Activated CD4-positive, alpha-beta T cell treated with anti-CD3 and anti-CD28 coated beads, Interleukin-2, amount 50 U/mL, for 4 hours (primary cell): Measurements from ENCODE around the gene AMN1.
"Not testable (repeated sequence)": the region's sequence is repeated elsewhere in the genome, so short reads cannot be mapped to it uniquely, and the experiment has no call there.

Experiments
- DNase-seq, 2 experiments: peaks; one replicate each; pipeline ENCODE4 v3.0.0-alpha.2; 2020

Gene AMN1

DNA sequence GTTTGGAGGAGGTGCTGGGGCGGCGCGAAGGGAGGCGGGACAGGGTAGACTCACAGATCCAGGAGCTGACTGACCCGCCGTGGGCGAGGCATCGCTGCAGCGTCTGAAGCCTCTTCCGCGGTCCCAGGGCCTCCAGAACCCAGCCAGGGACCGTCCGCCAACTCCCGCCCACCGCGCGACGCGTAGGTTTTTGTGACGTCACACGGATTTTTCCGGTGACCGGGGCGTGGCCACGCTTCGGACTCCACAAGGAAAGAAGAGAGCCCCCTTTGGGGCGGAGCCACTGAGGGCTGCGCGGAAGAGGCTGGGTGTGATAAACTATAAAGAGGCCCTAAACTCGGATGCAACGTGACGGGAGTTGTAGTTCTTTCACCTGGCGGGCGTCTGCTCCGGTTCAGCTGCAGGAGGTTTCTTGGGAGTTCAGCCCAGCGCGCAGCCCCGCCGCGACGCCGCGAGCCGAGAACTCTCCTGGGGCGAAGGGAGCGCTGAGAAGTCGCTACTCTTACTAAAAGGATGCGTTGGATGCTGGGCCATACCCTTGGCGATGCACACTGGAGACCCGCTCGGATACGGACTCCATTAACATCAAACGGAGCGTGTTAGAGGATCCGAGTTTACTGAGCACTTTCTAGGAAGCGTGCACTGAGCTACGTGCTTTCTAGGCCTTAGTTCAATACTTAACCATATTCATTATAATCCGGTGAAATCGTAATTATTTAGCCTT, at the start of gene AMN1:
Gene AMN1, minus strand, starts transcription at position 105 of the 724 bp plus-strand sequence. Its CDS starts 13 bp downstream, at position 92.
- peak; percentile 98 for DNase-seq

- DNase-seq: no peak
These were observed 45.0 kb upstream of the AMN1 start for GRCh38 chr12:31773867-31774266.

- DNase-seq: no peak
These were observed 44.5 kb upstream of the AMN1 start for GRCh38 chr12:31773223-31773750.

DNA sequence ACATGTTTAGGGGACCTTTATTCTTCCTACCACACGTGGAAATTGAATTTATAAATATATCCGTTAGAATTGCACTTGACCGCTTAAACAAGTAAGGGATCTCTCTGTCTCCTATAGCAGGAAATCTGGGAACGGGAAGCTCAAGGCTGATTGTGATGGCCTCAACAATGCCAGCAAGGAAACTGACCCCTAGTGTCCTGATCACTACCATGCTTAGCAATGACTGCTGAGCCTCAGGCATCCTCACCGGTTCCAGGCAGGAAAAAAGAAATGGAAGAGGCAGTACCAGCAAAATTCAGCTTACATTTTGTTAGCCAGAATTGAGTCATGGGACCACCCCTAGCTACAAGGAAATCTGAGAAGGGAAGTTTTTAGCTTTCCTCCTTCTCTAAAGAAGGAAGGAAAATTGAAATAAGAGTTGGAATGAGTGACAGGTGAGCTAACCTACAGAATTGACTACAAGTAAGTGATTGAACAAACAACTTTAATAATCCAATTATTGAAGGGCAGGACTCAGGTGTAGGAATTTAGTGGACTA, 43.9 kb upstream of the AMN1 start:
- no peak for DNase-seq

DNA sequence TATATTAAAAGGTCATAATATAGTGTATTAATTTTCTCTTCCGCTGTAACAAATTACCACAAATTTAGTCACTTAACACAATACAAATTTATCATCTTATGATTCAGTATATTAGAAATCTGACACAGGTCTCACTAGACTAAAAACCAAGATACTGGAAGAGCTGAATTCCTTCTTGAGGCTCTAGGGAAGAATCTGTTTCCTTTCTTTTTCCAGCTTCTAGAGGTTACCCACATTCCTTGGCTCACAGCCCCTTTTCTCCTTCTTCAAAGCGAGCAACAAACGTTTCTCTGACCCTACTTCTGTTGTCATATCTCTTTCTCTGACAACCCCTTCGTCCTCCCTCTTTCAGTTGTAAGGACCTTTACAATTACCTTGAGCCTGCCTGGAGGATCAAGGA, 43.4 kb upstream of the AMN1 start:
- DNase-seq: no peak

- no peak for DNase-seq
These were observed 39.2 kb upstream of the AMN1 start for GRCh38 chr12:31768046-31768445.

DNA sequence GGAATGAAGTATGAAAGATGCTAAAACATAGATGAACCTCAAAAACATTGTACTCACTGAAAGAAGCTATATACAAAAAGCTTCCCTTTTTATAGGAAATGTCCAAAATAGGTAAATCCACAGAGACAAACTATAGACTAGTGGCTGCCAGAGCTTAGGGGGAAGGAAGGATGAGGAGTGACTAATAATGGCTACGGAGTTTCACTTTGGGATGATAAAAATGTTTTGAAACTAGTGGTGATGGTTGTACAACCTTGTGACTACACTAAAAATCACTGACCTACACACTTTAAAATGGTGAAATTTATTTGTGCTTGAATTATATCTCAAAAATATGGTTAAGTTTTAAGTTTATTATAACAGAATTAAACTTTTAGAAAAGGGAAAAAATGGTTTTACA, 37.1 kb upstream of the AMN1 start:
- DNase-seq: no peak

DNA sequence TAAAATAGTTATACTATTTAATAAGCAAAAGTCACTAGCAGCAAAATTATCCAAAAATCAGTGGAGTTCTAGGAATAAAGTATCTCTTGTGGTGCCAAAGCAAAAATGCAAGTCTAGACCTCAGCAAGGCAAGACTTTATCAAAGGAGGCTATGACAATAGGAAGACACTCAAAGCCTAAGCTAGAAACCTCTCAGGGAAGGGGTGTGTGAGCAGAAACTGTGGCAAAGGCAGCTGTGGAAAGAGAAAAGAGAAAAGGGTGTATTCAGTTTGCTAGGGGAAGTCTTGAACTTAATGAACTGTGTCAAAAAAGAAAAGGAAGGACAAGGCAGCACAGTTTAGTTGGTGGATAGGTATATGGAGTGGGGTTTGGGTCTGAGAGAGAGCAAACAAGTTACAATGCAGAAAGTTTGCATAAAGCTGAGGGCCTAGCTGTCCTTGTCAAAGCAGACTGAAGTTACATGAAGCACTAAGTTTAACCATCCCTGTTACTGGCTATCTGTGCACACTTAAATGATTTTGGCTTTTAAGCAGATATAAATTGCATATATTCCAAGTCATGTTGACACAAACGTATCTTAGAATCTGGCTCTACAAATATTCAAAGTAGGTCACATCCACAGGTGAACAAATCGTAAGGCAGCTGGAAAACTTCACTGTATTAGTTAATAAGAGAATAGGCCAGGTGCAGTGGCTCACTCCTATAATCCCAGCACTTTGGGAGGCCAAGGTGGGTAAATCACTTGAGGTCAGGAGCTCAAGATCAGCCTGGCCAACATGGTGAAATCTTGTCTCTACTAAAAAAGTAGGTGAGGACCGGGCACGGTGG, 31.0 kb upstream of the AMN1 start:
- DNase-seq: no peak

DNA sequence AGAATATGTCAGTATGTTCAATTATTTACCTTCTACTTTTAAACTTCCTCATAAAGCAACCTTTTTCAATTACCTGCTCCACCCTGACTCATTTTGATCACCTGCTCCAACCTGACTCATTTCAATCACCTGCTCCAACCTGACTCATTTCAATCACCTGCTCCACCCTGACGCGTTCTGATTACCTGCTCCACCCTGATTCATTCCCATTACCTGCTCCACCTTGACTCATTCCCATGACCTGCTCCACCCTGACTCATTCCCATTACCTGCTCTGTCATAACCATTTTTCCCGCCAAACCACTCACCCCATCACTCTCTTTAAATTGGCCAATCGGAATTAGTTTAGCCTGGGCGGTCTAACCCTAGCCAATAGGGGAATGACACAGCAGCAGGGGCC, 29.5 kb upstream of the AMN1 start:
- DNase-seq: not testable (repeated sequence)

GRCh38 chr12:31756977-31757420, 28.2 kb upstream of the AMN1 start:
- DNase-seq: no peak

DNA sequence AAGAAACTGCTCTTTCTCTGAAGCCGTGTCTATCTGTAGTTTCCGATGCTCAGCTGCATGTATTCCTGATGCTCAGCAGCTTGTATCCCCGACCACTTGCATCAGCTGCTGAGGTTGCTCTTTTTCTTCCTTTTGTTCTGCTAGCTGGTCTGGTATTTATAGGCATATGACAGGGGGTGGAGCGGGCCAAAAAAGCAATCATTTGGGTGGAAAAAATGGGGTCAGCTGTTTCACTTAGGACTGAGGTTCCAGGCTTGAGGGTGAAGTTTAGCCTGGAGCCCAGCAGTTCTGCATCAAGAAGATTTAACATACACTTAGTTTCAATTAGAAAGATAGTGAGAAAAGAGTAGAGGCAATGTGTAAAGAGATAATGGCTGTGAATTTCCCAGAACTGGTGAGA, 23.6 kb upstream of the AMN1 start:
- DNase-seq: no peak

DNA sequence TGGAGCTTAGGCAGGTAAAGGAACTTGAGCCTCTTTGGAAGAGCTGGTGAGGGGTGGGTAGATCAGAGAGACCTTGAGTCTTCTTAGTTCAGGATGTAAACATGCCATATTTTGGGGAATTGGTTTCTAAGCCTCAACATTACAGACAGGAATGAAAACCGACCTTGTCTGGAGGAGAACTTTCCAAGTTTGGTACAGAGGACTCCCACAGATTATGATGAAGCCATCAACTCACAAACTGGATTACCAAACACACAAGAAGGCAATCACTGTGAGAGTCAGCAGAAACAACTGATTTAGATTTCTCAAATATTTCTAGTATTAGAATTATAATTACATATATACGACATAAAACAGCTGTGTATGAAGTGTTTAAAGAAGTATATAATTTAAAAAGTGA, 22.3 kb upstream of the AMN1 start:
- DNase-seq: no peak

DNA sequence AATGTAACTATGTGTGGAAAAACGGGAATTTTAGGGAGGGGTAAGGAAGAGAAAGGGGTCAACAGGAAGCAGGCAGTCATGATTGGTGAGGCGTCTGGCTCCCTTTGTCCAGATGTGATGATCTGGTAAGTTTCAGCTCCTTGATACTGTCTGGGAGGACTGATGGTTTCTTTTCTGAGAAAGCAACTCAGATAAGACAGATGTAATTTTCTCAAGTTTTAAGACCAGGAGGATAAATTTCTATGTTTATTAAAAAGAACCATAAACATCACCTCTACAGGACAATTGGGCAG, 21.9 kb upstream of the AMN1 start:
- DNase-seq: no peak

DNA sequence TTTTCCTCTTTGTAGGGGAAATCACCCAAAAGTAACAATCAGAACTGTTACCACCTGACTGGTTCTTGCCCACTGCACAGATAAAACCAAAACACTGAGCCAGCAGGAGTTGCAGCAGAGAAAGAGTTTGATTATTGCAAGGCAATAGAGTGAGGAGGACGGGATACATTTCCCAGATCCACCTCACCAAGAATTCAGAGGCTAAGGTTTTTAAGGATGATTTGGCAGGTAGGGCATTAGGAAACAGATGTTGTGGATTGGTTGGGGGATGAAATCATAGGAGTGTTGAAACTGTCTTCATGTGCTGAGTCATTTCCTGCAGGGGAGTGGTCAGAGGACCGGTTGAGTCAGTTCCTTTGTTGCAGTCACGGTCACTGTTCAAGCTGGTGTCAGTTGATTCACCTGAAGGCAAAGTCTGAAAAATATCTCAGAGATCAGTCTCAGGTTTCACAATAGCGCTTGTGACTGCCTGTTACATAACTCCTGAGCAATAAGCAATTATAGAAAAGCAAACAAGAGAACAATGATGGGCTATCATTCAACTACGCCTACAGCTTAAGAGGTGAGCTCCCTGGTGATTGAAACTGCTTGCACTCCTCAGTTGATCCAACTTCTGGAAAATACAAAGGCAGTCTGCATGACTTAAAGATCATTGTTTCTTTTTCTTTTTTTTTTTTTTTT, 20.3 kb upstream of the AMN1 start:
- peak; percentile 49 to 62 for DNase-seq

DNA sequence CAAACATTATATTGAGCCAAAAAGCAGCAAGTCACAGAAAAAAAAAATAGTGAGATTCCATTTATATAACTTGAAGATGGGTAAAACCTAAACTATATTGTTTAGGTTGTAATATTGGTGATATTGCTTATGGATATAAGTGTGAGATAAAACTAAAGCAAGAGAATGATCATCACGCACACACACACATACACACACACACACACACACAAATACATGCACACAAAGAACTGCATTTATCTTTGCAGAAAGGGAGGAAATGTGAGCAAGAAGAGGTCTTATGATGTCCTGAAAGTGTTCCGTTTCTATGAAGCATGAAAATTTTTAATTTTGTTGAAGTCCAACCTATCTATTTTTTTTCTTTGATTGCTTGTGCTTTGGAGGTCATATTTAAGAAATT, 16.4 kb upstream of the AMN1 start:
- DNase-seq: no peak

GRCh38 chr12:31744363-31744762, 15.5 kb upstream of the AMN1 start:
- not testable (repeated sequence) for DNase-seq

DNA sequence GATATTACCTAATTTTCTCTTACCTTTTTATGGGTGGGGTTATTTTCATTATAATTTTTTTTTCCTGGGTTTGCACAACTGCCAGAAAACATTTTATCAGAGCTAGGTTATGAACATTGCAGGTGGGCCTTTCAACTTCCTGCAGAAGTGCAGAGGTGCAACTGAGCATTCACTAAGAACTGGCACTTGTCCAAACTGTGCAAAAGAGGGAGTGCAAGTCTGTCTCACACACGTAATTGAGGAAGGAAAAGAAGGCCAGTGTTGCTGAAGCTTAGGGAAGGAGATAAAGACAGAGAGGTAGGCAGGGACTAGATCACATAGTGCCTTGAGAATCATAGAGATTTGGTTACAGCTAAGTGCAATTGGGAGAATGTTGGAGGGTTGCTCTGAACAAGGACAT, 14.1 kb upstream of the AMN1 start:
- DNase-seq: no peak

DNA sequence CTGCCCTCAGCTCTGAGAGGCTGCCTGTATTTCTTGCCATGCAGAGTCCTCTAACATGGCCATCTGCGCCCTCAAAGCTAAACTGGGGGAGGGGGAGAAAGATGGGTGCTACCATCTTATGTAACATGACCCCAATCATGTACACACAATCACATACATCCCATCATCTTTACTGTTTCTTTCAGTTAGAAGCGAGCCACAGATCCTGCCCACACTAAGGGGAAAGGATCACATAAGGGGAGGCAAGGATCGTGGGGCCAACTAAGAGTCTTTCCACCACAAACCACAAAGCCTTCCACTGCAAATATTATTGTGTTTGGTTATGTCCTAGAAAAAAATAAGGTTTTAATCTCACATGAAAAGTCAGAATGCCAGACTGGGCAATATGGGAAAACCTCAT, 11.8 kb upstream of the AMN1 start:
- no peak for DNase-seq

DNA sequence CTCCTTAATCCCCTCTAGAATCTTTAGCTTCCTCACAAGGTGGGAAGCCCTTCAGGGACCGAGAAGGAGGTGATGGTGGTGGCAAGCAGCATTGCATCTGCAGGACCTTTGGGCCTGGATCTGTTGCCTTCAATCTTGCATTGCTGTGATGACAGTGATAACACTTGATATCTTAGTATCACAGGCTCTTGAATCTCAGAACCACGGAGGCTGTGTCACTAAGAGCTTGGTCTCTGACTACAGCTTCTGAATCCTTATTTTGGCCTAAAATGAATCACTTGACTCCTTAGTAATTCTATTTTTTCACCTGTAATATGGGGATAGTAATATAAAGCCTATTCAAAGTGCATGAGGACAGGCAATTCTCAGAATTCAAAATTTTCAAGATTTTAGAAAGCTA, 8.9 kb upstream of the AMN1 start:
- no peak for DNase-seq

- DNase-seq: no peak
These were observed 8.5 kb upstream of the AMN1 start for GRCh38 chr12:31737345-31737744.

GRCh38 chr12:31736472-31736871, 7.7 kb upstream of the AMN1 start:
- peak; percentile 58 to 64 for DNase-seq

- peak; percentile 9 to 12 for DNase-seq
These were observed 5.0 kb upstream of the AMN1 start for GRCh38 chr12:31733549-31734432.
